Globus pallidus (tissue), 1 donor: ENCODE measurements around the gene SMYD5.
"Not testable (repeated sequence)": the region's sequence is repeated elsewhere in the genome, so short reads cannot be mapped to it uniquely, and the experiment has no call there.

Source experiments
- DNase-seq: peaks from one replicate; pipeline ENCODE4 v3.0.0-alpha.2; 2015; ENCODE audit warnings: low spot score

SMYD5 gene

DNA sequence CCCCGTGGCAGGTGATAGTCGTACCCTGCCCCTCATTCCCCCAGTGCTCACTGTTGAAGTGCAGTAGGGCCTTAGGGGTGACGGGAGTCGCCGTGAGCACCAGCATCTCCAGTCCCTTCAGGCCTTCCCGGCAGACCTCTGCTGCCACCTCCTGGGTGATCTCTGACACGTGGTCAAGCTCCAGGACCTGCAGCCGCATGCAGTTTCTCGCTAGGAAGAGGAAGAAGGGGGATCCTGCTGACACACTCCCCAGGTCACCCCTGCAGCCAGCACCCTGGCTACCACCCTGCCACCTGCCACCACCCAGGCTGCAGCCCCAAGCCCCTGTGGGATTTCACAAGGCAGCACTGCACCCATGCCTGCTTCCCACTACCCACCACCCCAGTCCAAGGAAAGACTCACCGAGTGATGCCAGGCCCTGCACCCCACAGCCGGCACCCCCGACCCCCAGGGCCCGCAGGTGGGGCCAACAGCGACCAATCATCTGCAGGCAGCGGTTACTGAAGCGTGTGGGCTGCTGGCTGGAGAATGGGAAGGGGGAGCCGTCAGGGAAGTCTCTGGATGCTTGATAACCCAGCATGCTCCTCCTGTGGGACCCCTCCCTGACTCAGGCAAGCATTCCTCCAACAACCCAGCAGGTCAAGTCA is 46.4 kb downstream of the SMYD5 start:
- peak; percentile 22 for DNase-seq

DNA sequence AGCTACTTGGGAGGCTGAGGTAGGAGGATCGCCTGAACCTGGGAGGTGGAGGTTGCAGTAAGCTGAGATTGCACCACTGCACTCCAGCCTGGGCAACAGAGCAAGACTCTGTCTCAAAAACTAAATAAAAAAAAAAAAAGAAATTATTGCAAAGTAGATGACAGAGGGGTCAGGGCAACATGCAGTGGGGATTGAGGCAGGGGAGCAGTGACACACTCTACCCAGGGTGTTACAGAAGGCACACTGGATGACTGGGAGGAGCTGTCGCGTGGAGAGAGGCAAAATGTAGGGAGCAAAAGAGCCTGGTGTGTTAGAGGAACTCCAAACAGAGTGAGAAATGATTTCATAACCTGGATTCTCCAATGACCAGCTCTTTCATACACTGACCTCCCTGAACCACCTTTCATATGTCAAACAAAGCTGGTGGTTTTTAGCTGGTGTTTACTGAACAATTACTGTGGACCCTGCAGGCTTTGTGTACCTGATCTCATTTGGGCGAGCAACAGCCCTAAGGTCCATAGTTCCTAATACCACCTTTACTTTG is 48.1 kb downstream of the SMYD5 start:
- no peak for DNase-seq

DNA sequence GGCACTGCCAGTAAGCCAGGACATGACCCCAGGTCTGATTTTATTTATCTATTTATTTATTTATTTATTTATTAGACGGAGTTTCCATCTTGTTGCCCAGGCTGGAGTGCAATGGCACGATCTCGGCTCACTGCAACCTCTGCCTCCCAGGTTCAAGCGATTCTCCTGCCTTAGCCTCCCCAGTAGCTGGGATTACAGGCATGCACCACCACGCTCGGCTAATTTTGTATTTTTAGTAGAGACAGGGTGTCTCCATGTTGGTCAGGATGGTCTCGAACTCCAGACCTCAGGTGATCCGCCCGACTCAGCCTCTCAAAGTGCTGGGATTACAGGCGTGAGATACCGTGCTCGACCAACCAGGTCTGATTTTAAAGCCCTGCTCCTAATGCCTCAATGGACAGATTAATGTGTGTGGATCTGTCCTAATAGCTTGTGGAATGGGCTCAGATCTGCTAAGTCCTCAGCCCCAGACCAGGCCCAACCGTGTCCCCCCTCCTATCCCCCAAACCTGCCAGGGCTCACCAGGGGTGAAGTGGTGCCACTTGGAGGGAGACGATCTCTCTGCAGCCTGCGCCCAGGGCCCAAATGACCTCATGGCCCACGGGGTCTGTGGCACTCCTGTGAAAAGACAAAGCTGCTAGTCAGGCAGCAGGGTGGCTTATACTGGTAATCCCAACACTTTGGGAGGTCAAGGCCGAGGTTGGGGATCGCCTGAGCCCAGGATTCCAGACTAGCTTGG is 48.8 kb downstream of the SMYD5 start:
- DNase-seq = not testable (repeated sequence)

DNA sequence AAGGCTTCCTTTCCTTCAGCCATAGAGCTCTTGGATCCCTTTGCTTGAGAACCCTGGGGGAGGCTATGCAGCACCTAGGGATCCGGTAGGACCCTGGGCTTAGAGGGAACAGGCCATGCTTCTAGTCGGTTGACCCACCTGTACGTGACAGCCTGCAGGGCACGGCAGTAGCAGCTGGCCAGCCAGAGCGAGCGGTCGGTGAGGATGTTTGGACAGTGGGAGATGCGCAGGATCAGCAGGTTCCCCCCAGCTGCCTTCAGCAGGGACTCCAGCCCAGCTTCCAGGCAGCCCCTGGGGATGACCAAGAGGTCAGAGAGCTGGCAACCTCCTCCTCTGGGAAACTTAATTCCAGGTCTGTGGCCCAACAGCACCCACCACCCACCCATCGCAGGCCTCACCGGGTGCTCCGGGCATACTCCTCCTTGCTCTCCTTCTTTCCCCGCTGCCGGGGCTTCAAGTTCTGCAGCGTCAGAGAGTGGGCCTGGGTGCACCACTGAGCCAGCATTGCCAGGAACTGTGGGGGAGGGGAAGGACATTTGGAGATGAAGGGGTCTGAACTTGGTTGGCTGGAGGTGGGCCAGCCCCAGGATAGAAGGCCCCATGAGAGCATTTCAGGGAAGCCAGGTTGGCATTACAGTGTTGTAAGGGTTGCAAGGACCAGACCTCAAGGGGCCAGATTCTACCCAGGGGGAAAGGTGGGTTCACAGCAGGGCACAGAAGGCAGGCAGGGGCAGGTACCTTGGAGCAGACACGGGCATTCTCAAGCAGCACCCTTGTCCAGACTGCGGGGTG is 49.7 kb downstream of the SMYD5 start:
- DNase-seq = no peak

DNA sequence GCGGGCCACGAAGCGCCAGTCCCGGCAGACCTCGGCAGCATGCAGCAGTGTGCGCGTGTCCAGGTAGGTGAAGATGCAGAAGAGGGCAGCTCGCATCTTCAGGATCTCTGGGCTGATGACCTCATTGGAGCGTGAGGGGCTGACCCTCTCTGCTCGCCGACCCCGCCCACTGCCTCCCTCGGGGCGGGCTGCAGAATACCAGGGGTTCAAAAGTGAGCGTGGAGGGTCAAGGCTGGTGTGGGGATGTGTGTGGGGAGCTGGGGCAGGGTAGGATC is 50.2 kb downstream of the SMYD5 start:
- DNase-seq = no peak

DNA sequence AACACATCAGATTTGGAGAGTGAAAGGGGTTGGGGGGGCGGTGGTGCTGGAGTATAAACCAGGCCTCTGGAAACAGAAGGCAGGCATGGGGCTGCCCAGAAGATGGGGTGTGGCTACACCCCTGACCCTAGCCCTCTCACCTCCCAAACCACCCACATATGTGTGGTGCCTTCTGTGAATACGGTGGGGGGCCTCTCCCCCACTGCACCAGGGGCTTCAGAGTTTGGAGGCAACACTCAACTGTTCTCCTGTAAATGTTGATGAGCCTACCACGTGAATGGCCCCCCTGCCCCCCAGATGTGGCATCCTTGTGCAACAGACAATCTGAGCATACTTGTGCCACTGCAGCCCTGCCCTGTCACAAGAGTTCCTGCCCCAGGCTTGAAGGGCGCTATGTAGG is 50.7 kb downstream of the SMYD5 start:
- no peak for DNase-seq

DNA sequence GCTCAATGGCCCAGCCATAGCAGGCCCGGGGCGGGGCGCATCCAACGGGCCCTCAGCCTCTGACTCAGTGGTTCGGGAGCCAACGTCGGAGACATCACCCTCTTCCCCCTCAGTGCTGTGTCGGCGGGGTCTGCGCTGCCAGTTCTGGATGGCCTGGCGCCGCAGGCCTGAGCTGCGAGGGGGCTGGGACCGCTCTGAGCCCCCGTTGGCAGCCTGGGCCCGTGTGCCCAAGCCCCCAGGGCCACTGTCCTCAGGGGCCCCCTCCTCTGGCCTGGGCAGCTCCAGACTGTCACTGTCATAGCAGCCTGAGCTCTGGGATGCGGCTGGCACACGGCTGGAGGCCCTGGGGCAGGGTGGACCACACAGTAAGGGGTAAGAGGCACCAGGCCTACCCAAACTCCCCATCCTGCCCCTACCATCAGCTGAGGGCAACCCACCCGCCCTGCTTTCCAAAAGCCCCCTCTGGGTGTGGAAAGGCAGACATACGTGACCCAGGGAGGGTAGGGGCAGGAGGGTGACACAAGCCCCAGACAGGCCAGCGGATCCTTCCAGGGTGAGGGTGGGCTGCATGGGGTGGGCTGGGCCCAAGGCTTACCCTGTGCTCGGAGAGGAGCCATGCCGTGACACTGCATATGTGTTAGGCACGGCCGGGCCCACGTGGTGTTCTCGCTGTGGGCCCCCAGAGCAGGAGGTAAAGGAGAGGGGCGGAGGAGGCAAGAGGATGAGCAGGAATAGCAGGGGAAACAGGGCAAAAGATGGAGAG is 51.4 kb downstream of the SMYD5 start:
- DNase-seq = no peak

DNA sequence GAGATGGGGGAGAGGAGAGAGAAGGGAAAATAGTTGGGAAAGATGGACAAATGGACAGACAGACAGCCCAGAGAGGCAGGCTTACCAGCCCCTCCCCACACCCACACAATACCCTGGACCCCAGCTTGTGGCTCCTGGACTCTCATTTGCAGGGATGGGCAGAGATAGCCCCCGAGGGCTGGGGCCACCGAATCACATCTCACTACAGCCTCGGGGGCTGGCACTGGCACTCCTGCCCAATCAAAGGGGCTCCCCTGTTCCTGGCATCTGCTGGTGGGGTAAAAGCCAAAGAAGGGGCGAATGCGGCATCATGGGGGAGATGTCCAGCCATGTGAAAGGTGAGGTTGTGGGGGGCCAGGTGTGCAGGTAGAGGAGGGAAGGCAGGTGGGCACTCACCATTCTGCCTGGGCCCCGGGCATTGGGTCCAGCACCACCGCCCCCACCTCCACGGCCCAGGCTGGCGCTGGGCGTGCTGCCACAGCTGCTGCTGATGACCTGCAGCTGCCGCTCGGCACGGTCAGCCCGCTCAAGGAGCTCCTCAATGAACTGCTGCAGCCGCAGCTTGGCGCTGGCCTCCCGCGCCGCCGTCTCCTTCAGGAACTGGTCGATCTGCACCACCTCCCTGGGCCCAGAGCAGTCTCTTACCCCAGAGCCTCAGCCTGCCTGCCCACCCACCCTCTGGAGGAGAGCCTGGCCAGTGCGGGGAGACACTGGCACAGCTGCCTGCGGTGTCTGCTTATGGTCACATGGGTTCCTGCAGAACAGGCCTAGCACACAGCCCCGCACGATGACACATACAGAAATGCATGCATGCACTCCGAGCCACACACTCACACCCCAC is 52.2 kb downstream of the SMYD5 start:
- no peak for DNase-seq

DNA sequence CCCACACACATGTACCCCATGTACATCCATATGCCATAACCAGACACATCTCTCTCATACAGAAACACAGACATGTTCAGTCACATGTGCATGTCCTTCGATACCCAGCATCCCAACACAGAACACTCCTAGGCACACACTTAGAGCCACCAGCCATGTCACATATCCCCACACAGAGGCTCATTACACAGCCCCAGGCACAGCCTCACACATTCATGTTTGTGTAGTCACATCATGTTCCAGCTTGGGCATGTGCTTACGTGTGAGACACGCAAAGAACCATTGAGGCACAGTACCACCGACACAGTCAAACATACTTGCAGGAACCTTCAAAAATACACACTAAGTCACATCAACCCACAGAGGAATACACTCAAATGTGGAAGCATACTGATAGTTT is 53.0 kb downstream of the SMYD5 start:
- DNase-seq = no peak

DNA sequence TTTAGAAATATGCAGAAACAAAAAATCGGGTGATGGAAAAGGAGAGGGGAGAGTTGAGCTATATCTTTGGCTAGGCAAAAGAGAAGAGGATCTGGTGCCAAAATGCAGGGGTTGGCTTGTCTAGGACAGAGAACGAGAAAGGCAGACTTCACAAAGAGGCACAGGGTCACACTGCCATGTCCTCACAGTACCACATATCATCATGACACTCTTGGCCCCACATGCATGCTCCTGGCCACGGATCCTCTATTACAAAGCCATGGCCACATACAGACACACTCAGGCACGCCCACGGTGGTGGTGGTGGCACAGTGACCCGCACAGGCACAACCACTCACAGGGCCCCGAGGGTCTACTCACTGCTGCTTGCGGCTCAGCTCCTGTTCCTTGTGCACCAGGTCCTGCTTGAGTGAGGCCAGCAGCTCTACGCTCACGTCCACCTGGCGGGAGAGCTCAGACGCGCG is 54.4 kb downstream of the SMYD5 start:
- DNase-seq = no peak

DNA sequence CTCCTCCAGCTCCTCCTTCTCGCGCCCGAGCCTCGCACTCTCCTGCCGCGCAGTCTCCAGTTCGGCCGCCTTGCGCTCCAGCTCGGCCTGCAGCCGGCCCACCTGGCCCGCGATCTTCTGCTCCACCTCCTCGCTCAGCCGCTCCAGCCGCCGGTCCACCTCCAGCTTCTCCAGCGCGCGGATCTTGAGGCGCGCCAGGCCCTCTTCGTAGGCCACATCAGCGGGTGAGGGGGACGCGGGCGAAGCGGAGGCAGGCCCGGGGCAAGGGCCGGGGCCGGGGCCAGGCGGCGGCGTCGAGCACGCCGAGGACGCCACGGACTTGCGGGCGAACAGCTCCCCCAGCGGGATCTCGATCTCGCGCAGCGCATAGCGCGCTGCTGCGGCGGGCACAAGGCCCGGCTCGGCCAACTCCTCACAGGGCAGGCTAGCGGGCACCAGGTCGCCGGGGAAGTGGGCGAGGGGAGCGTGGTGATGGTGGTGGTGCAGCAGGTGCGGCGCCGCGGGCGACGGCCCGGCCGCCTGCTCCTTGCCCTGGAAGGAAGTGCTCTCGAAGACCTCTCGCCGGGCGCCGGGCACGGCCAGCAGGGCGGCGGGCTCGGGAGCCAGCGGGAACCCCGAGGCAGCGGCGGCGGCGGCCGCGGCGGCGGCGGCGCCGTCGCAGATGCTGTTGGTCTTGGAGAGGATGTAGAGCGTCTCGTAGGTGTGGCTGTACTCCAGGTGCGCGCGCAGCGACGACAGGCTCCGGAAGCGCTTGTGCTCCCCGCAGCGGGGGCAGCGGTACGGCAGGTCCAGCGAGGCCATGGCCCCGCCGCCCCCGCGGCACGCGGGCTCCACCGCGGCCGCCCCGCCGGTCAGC is 55.0 kb downstream of the SMYD5 start:
- no peak for DNase-seq

DNA sequence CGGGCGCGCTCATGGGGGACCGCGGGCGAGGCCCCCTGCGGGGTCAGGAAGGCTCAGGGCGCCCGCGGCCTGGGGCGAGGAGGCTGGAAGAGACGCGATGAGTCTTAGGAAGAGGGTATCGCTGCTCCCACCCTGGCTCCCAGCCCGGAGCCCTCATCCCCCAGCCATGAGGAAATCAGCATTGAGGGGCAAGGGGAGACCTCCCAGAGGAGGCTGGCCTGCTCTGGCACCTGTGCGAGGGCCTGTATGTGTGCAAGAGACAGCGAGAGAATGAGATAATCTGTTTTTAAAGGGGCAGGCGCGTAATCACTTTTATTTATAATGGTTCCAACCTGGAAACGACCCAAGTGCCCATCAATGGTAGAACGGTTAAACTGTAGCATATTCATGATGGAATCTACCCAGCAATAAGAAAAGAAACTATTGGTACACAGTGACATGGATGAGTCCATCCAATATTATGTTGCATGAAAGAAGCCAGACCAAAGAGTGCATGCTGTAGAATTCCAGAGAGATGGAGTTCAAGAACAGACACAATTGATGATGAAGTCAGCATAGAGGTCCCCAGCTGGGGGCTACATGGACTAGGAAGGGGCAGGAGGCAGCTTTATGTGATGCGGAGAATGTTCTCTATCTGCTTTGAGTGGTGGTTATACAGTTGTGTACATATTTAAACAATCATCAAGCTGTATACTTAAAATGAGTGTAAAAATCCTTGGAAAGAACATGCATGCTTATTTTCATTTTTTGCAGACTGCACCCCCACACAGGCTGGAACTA is 55.8 kb downstream of the SMYD5 start:
- DNase-seq = no peak

DNA sequence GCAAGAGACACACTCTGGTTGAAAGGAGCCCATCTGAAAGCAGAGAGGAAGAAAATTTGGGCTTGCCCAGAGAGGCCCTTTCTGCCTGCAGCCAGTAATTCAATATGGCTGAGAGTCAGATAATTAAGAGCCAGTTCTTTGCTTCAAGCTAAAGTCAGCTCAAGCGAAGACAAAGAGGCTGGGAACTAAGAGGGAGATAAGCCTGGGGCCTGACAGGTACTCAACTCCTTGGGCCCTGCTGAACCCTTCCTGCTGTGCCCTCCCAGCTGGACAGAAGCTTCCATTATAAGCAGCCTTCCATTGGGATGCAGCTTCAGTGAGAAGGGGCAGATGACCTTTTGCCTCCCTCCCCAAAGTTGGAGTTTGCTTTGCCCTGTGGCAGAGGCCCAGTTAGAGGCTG is 58.2 kb downstream of the SMYD5 start:
- no peak for DNase-seq
